ENCODE results near the gene THY1. TPM values are rescaled to one million over a fixed set of nuclear protein-coding genes. Genes with fewer than 3 reads are reported as not detected.

The THY1 gene
- total RNA-seq, 4 donors from 2014 or later = 13.3 to 70.1 (median 25.4) TPM

GRCh38 chr11:119419246-119419645, 3.7 kb downstream of the THY1 start:
- Histone ChIP-seq H3K36me3 (peaks cover 0 to 16% (median 0%) of the 10 kb centered on the region in 4 donors), H3K27ac (replicated peaks in 1 of 4) (no peak overlapping the region), H3K9me3 (no peaks in the 10 kb centered on the region), H3K4me3 (no peak overlapping the region), H3K4me1 (peaks cover 19 to 51% (median 40%) of the 10 kb centered on the region in 4 donors), H3K27me3 (peaks cover 0 to 29% (median 0%) of the 10 kb centered on the region in 4 donors)
- no peak for TF ChIP-seq CTCF (IDR thresholded peaks at IDR 0.05)
- no peak for TF ChIP-seq POLR2AphosphoS5 (IDR thresholded peaks at IDR 0.05)
- no peak for TF ChIP-seq POLR2A (IDR thresholded peaks at IDR 0.05; ENCODE audit: low read depth)
- no peak for TF ChIP-seq EP300 (IDR thresholded peaks at IDR 0.05)
- 100% methylated on average over 4 of the region's 5 CpGs for WGBS
- DNase-seq (ENCODE audit: extremely low spot score) = no peak
- intact Hi-C loops (cut with DNase I) = loop anchor here (5.0 kb wide), 1 partner anchor 53 kb away; no protein-coding TSS in a partner anchor

- peaks cover 0 to 16% (median 0%) of the 10 kb centered on the region in 4 donors for H3K36me3 ChIP-seq
- 94% methylated on average over 2 of the region's 4 CpGs for WGBS
- no peak overlapping the region for H3K4me3 ChIP-seq
- DNase-seq (ENCODE audit: extremely low spot score) = no peak
- H3K27ac ChIP-seq (replicated peaks in 1 of 4) = peak overlapping the region in 1 of 4 donors; percentile 72
- intact Hi-C loops (cut with DNase I) = loop anchor here (5.0 kb wide), 1 partner anchor 54 kb away; no protein-coding TSS in a partner anchor
- H3K4me1 ChIP-seq = peaks cover 19 to 51% (median 40%) of the 10 kb centered on the region in 4 donors
- H3K9me3 ChIP-seq = no peaks in the 10 kb centered on the region
- H3K27me3 ChIP-seq = peaks cover 0 to 29% (median 0%) of the 10 kb centered on the region in 4 donors
- TF ChIP-seq POLR2A (IDR thresholded peaks at IDR 0.05; ENCODE audit: low read depth) (no peak), EP300 (IDR thresholded peaks at IDR 0.05) (no peak), CTCF (IDR thresholded peaks at IDR 0.05) (no peak), POLR2AphosphoS5 (IDR thresholded peaks at IDR 0.05) (no peak)
Measured at GRCh38 chr11:119418759-119419158, 4.2 kb downstream of the THY1 start.

- Histone ChIP-seq H3K4me1 (peaks cover 17 to 44% (median 33%) of the 10 kb centered on the region in 4 donors), H3K9me3 (no peaks in the 10 kb centered on the region), H3K27ac (replicated peaks in 1 of 4) (peak overlapping the region in 3 of 4 donors; percentile 22 to 72 (median 44)), H3K27me3 (peaks cover 0 to 26% (median 0%) of the 10 kb centered on the region in 4 donors), H3K4me3 (no peak overlapping the region), H3K36me3 (peaks cover 0 to 16% (median 0%) of the 10 kb centered on the region in 4 donors)
- TF ChIP-seq CTCF (IDR thresholded peaks at IDR 0.05) (no peak), POLR2AphosphoS5 (IDR thresholded peaks at IDR 0.05) (peak in 1 of 2 donors; percentile 38)
- no peak for DNase-seq (ENCODE audit: extremely low spot score)
- intact Hi-C loops (cut with DNase I) = loop anchor here (5.0 kb wide), 1 partner anchor 54 kb away; no protein-coding TSS in a partner anchor
- 69% methylated on average over 12 of the region's 19 CpGs for WGBS
Measured at GRCh38 chr11:119417726-119418540, 5.0 kb downstream of the THY1 start.

- intact Hi-C loops (cut with DNase I) = loop anchor here (5.0 kb wide), 1 partner anchor 55 kb away; no protein-coding TSS in a partner anchor
- DNase-seq (ENCODE audit: extremely low spot score) = no peak
- 76% methylated on average over 16 of the region's 16 CpGs for WGBS
- Histone ChIP-seq H3K4me3 (no peak overlapping the region), H3K27ac (replicated peaks in 1 of 4) (peak overlapping the region in 3 of 4 donors; percentile 22 to 72 (median 44)), H3K9me3 (no peaks in the 10 kb centered on the region), H3K27me3 (peaks cover 0 to 18% (median 0%) of the 10 kb centered on the region in 4 donors), H3K4me1 (peaks cover 6 to 34% (median 23%) of the 10 kb centered on the region in 4 donors), H3K36me3 (peaks cover 0 to 19% (median 0%) of the 10 kb centered on the region in 4 donors)
- TF ChIP-seq EP300 (IDR thresholded peaks at IDR 0.05) (no peak), POLR2A (IDR thresholded peaks at IDR 0.05; ENCODE audit: low read depth) (no peak), CTCF (IDR thresholded peaks at IDR 0.05) (no peak), POLR2AphosphoS5 (IDR thresholded peaks at IDR 0.05) (no peak)
Measured at GRCh38 chr11:119416606-119417580, 6.1 kb downstream of the THY1 start.

Data from esophagus muscularis mucosa (tissue), 4 donors.